GM10266 (cell line): ENCODE data around the gene DMD.
"Not testable (repeated sequence)": the region's sequence is repeated elsewhere in the genome, so short reads cannot be mapped to it uniquely, and the experiment has no call there.

Experiments used
- DNase-seq: peaks from one replicate; pipeline ENCODE4 v3.0.0; 2012; ENCODE audit errors: extremely low spot score
- TF ChIP-seq, protein P1 (sequence below): IDR thresholded peaks from 2 replicates; pipeline ENCODE4 v1.5.1; 2012; ENCODE audit warnings: mild to moderate bottlenecking, low read depth; ENCODE audit not compliant: control insufficient read depth, insufficient read depth; ENCODE audit errors: missing control alignments

Gene DMD

DNA sequence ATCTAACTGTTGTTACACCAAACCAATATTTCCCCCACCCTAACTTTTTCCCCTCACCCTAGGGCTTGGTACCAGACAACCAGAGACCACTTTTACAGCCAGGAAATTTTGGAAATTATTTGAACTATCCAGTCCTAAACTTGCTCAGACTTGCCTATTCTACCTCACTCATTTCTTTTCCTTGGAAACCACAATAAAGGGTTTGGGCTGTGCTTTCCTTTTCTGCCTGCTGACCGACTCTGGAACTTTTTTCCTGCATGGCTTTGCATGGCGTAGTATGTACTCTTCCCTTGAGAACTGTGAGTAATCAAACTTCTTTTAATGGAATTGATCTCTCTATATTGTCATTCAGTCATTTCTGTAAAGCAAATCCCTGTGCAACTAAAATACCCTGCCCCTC is 1623.0 kb downstream of the DMD start:
- no peak for DNase-seq
- TF ChIP-seq, protein P1, sequence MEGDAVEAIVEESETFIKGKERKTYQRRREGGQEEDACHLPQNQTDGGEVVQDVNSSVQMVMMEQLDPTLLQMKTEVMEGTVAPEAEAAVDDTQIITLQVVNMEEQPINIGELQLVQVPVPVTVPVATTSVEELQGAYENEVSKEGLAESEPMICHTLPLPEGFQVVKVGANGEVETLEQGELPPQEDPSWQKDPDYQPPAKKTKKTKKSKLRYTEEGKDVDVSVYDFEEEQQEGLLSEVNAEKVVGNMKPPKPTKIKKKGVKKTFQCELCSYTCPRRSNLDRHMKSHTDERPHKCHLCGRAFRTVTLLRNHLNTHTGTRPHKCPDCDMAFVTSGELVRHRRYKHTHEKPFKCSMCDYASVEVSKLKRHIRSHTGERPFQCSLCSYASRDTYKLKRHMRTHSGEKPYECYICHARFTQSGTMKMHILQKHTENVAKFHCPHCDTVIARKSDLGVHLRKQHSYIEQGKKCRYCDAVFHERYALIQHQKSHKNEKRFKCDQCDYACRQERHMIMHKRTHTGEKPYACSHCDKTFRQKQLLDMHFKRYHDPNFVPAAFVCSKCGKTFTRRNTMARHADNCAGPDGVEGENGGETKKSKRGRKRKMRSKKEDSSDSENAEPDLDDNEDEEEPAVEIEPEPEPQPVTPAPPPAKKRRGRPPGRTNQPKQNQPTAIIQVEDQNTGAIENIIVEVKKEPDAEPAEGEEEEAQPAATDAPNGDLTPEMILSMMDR = no peak

DNA sequence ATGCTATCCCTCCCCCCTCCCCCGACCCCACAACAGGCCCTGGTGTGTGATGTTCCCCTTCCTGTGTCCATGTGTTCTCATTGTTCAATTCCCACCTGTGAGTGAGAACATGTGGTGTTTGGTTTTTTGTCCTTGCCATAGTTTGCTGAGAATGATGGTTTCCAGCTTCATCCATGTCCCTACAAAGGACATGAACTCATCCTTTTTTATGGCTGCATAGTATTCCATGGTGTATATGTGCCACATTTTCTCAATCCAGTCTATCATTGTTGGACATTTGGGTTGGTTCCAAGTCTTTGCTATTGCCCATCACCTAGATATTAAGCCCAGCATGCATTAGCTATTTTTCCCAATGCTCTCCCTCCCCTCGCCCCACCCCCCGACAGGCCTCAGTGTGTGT is 1627.5 kb downstream of the DMD start:
- DNase-seq = not testable (repeated sequence)

DNA sequence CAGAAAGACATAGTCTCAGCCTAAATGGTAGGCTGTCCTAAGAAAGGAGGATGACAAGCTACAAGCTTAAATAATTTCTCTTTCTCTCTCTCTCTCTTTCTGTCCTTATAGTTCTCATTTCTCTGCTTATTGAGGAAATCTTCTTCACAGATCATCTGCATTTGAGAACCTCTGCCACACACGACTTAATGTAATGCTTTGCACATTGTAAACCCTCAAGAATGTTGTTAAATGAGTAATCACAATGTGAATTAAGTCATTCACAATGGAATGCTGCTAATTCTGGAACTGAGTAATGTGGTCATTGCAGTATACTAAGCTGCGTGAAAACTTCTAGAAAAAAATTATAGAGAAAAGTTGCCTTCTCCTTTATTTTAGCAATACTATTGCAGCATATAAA is 1630.6 kb downstream of the DMD start:
- TF ChIP-seq, protein P1 = no peak
- no peak for DNase-seq

DNA sequence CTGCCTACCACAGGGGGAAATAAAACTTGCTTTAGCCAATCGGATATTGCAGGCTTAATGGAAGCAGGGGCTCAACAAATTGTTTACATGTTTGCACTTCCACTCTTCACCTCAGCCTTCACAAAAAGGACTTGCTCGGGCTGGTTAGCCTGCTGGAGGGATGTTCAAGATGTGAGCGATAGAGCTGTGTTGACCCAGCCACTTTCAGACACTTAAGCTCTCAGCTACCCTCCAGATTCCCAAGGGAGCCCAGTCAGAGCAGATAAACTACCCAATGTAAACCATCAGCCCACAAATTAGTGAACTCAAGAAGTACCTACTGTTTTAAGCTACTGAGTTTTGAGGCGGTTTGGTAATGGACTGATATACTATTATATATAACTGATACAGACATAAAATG is 1631.1 kb downstream of the DMD start:
- TF ChIP-seq, protein P1 = no peak
- DNase-seq = no peak

DNA sequence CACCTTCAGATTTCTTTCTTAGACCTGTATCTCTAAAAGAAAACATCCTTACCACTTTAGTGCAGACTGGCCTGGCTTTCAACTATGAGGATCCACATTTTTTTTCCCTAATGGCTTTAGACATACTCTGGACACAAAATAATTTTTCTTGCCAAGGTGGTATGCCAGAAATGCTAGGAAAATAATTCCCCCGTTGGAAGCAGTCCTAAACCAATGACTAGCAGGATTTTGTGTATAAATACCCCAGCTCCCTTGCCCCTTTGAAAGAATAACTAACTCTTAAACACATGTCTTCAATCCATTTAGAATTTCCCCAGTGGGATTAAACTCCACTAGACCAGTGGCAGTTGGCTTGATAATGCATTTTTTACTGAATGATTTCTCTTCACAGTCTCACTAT is 1639.0 kb downstream of the DMD start:
- TF ChIP-seq, protein P1 = no peak
- no peak for DNase-seq

DNA sequence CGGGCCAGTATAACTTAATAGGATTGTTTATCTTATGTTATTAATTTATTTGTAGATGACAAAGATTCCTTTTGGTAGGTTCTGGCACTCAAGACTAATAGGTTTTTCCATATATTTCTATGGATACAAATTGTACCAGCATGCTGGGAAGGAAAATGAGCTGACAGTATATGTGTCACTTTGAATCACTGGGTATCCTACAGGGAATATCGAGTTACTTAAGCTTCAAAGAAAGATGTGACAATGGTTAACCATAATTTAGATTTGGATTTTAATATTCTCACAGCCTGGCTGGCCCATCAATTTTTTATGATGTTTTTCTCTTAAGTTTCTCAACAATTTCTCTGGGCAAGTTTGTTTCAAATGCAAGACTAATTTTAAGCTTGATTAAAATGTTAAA is 1640.7 kb downstream of the DMD start:
- DNase-seq = no peak
- TF ChIP-seq, protein P1 = no peak

DNA sequence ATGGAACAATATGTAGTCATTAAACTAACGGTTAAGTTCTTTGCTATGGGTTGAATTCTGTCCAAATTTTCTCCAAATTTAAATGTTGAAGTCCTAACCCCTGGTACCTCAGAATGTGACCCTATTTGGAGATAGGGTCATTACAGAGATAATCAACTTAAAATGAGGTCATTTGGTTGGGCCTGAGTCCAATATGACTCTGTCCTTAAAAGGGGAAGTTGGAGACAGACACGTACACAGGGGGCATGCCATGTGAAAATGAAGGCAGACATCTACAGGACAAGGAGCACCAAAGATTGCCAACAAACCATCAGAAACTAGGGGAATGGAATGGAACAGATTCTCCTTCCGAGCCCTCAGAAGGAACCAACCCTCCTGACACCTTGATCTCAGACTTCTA is 1647.6 kb downstream of the DMD start:
- DNase-seq = no peak
- TF ChIP-seq, protein P1 = no peak

DNA sequence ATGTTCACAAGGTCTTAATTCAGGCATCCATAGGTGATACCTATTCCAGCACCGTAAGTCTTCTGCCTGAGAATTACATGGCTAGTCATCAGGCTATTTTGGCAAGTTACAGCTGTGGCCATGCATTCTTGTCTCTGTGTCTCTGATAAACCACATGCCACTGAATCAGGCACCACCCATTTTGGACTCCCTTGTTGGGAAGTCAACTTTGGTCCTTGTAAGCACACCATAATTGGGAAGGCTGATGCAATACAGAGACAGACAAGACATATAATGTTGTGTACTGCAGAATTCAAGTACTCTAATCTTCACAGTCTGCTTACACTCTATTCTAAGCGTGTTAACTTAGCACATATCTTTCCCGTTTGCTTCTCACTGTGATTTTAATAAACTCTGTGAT is 1655.8 kb downstream of the DMD start:
- DNase-seq = no peak
- TF ChIP-seq, protein P1 = no peak
